HCT116 (cell line): ENCODE results near the gene DMD. TPM values are rescaled to one million over a fixed set of nuclear protein-coding genes. Genes with fewer than 3 reads are reported as not detected.

Experiments used
- ATAC-seq: fragments of 200-7000 bp; cut with Tn5 transposase; 2 replicates; pipeline ENCODE4 v1.9.1; 2020; ENCODE audit warnings: mild to moderate bottlenecking, moderate library complexity
- BruUV-seq: library from RNA; stranded (reverse); fragments of 400-500 nt; replicated peaks from 2 replicates; lab custom pipeline; 2021; lab: Mats Ljungman, UMichigan
- CTCF ChIA-PET: fragments of 300-600 bp; sonication (Branson Sonifier 250); formaldehyde crosslinking; loops from one replicate; lab custom pipeline; 2021; ENCODE audit warnings: antibody characterized with exemption; lab: Charles Lee
- POLR2A ChIA-PET: fragments of 300-600, 350-600 bp; sonication (Branson Sonifier 250); formaldehyde crosslinking; loops from one replicate; lab custom pipeline; 2021; ENCODE audit warnings: antibody characterized with exemption; lab: Charles Lee
- RAD21 ChIA-PET, 2 experiments: fragments of 300-600 bp; sonication (Branson Sonifier 250); formaldehyde crosslinking; loops; one replicate each; lab custom pipeline; 2023; ENCODE audit warnings: low total read pairs in 2 of 2; ENCODE audit not compliant: uncharacterized antibody in 2 of 2, unreplicated experiment in 2 of 2, low non-redundant PET in 1 of 2; lab: Charles Lee
- DNase-seq: peaks from one replicate; pipeline ENCODE4 v3.0.0-alpha.2; 2010; ENCODE audit warnings: low read depth, low spot score
- H2AFZ ChIP-seq: fragments of 200-600 bp; shearing (Covaris generic), sonication (generic); 2 replicates; pipeline ENCODE4 v1.6.1; 2017; ENCODE audit warnings: low read depth, mixed run types, mixed read lengths, antibody characterized with exemption, low read length; ENCODE audit not compliant: poor library complexity, severe bottlenecking
- H3K27ac ChIP-seq: 2 replicates; pipeline ENCODE4 v1.5.1; 2012; ENCODE audit warnings: low read depth, low read length
- H3K27me3 ChIP-seq: fragments of 200-600 bp; sonication (generic); 2 replicates; pipeline ENCODE4 v1.6.1; 2016; ENCODE audit warnings: mixed run types, low read length, mixed read lengths; ENCODE audit not compliant: insufficient read depth
- H3K36me3 ChIP-seq, 2 experiments: fragments of 200-500 bp in 1 of 2; fragments of 200-600 bp in 1 of 2; sonication (Bioruptor generic) in 1 of 2; sonication (generic) in 1 of 2; 2 replicates each; pipeline versions ENCODE4 v1.5.1 to v1.6.1; 2014 to 2016; ENCODE audit warnings: low read length in 2 of 2, inconsistent platforms in 1 of 2, mixed read lengths in 1 of 2, mixed run types in 1 of 2; ENCODE audit not compliant: insufficient read depth in 2 of 2, control insufficient read depth in 1 of 2
- H3K4me1 ChIP-seq, 2 experiments: fragments of 200-600 bp in 1 of 2; sonication (generic) in 1 of 2; 2 replicates each; pipeline versions ENCODE4 v1.5.1 to v1.6.1; 2012 to 2017; ENCODE audit warnings: low read length in 2 of 2, inconsistent platforms in 1 of 2, mild to moderate bottlenecking in 1 of 2, mixed read lengths in 1 of 2, mixed run types in 1 of 2, moderate library complexity in 1 of 2; ENCODE audit not compliant: insufficient read depth in 2 of 2, control insufficient read depth in 1 of 2
- H3K4me2 ChIP-seq: fragments of 200-600 bp; sonication (generic); 2 replicates; pipeline ENCODE4 v1.6.1; 2017; ENCODE audit warnings: mixed run types, low read length, mixed read lengths
- H3K4me3 ChIP-seq, 2 experiments: fragments of 200-600 bp in 1 of 2; sonication (generic) in 1 of 2; replicated peaks in 1 of 2; 2 replicates each; pipeline ENCODE4 v1.5.1; 2011 to 2016; ENCODE audit warnings: low read length in 2 of 2, control low read depth in 1 of 2, low read depth in 1 of 2, mild to moderate bottlenecking in 1 of 2, mixed read lengths in 1 of 2, mixed run types in 1 of 2
- H3K79me2 ChIP-seq: fragments of 200-600 bp; sonication (generic); 2 replicates; pipeline ENCODE4 v1.6.1; 2017; ENCODE audit warnings: mild to moderate bottlenecking, mixed run types, low read length, moderate library complexity, mixed read lengths; ENCODE audit not compliant: insufficient read depth
- H3K9ac ChIP-seq: fragments of 200-600 bp; sonication (generic); 2 replicates; pipeline ENCODE4 v1.6.1; 2016; ENCODE audit warnings: low read length, mixed read lengths
- H3K9me2 ChIP-seq: fragments of 200-600 bp; sonication (generic), shearing (Covaris generic); 2 replicates; pipeline ENCODE4 v1.6.1; 2017; ENCODE audit warnings: mixed run types, mild to moderate bottlenecking, moderate library complexity; ENCODE audit not compliant: insufficient read depth
- H3K9me3 ChIP-seq, 2 experiments: fragments of 200-500 bp in 1 of 2; fragments of 200-600 bp in 1 of 2; sonication (Bioruptor generic) in 1 of 2; sonication (generic) in 1 of 2; 2 replicates each; pipeline ENCODE4 v1.6.1; 2014 to 2017; ENCODE audit warnings: low read length in 2 of 2, mixed read lengths in 2 of 2, inconsistent platforms in 1 of 2, low read depth in 1 of 2, mild to moderate bottlenecking in 1 of 2, mixed run types in 1 of 2, moderate library complexity in 1 of 2; ENCODE audit not compliant: control insufficient read depth in 1 of 2, insufficient read depth in 1 of 2
- H4K20me1 ChIP-seq: fragments of 200-600 bp; sonication (generic), shearing (Covaris generic); 2 replicates; pipeline ENCODE4 v1.6.1; 2017; ENCODE audit warnings: mixed run types, mild to moderate bottlenecking, moderate library complexity; ENCODE audit not compliant: insufficient read depth
- CBX3 ChIP-seq: IDR thresholded peaks from 2 replicates; pipeline ENCODE4 v1.6.1; 2012; ENCODE audit warnings: low read depth
- CEBPB ChIP-seq: IDR thresholded peaks from 2 replicates; pipeline ENCODE4 v1.6.1; 2012; ENCODE audit warnings: low read depth
- ELF1 ChIP-seq: IDR thresholded peaks from 2 replicates; pipeline ENCODE4 v1.6.1; 2012; ENCODE audit warnings: low read depth, borderline replicate concordance
- EZH2 ChIP-seq: fragments of 200-600 bp; sonication (generic); IDR thresholded peaks from 2 replicates; pipeline ENCODE4 v1.6.1; 2017; ENCODE audit warnings: antibody characterized with exemption, mixed run types
- EZH2phosphoT487 ChIP-seq: fragments of 200-600 bp; IDR thresholded peaks from 2 replicates; pipeline ENCODE4 v1.6.1; 2018; ENCODE audit warnings: antibody characterized with exemption, borderline replicate concordance
- JUND ChIP-seq: IDR thresholded peaks from 2 replicates; pipeline ENCODE4 v1.6.1; 2012
- POLR2A ChIP-seq: IDR thresholded peaks from 2 replicates; pipeline ENCODE4 v1.7.0; 2011; ENCODE audit warnings: borderline replicate concordance; ENCODE audit not compliant: insufficient read depth, insufficient read length; ENCODE audit errors: extremely low read depth
- POLR2AphosphoS5 ChIP-seq: IDR thresholded peaks from 2 replicates; pipeline ENCODE4 v1.6.1; 2011; ENCODE audit warnings: mild to moderate bottlenecking, low read depth, low read length, moderate library complexity
- RAD21 ChIP-seq: IDR thresholded peaks from 2 replicates; pipeline ENCODE4 v1.6.1; 2012; ENCODE audit warnings: low read depth, mild to moderate bottlenecking
- SIN3A ChIP-seq: IDR thresholded peaks from 2 replicates; pipeline ENCODE4 v1.6.1; 2012; ENCODE audit warnings: low read depth
- SP1 ChIP-seq: IDR thresholded peaks from 2 replicates; pipeline ENCODE4 v1.6.1; 2012; ENCODE audit warnings: low read depth
- SRF ChIP-seq: IDR thresholded peaks from 2 replicates; pipeline ENCODE4 v1.6.1; 2012; ENCODE audit warnings: low read depth
- TCF7L2 ChIP-seq: IDR thresholded peaks from 2 replicates; pipeline ENCODE4 v1.7.0; 2011; ENCODE audit warnings: borderline replicate concordance, inconsistent platforms; ENCODE audit not compliant: insufficient read depth, insufficient read length; ENCODE audit errors: extremely low read depth
- YY1 ChIP-seq: IDR thresholded peaks from 2 replicates; pipeline ENCODE4 v1.6.1; 2011; ENCODE audit warnings: low read length, low read depth, moderate library complexity, mild to moderate bottlenecking; ENCODE audit not compliant: insufficient replicate concordance; ENCODE audit errors: extremely low read depth
- ZFX ChIP-seq: fragments of 450-650 bp; IDR thresholded peaks from 2 replicates; pipeline ENCODE4 v1.6.1; 2017
- intact Hi-C: fragments of 100-400 bp; cut with micrococcal nuclease; formaldehyde crosslinking; loops from 2 replicates; pipeline ENCODE4 v1.10.0; 2022
- total RNA-seq: library from RNA; stranded (reverse); gene quantifications from one replicate; pipeline ENCODE4 v1.2.1, GENCODE V29; 2021; ENCODE audit not compliant: unreplicated experiment
- TF ChIP-seq, protein P1 (sequence below): IDR thresholded peaks from 2 replicates; pipeline ENCODE4 v1.6.1; 2011; ENCODE audit warnings: mild to moderate bottlenecking, low read length, moderate library complexity; ENCODE audit not compliant: insufficient replicate concordance; ENCODE audit errors: extremely low read depth
- TF ChIP-seq, protein P2 (sequence below): IDR thresholded peaks from 2 replicates; pipeline ENCODE4 v1.6.1; 2012; ENCODE audit warnings: low read depth
- TF ChIP-seq, protein P3 (sequence below): IDR thresholded peaks from 2 replicates; pipeline ENCODE4 v1.6.1; 2012
- TF ChIP-seq, protein P4 (sequence below), 3 experiments: fragments of 200-600 bp in 1 of 3; sonication (generic) in 1 of 3; IDR thresholded peaks in 2 of 3; conservative IDR thresholded peaks in 1 of 3; 2 replicates each; pipeline ENCODE4 v1.5.1; 2012 to 2017; ENCODE audit warnings: low read depth in 2 of 3, low read length in 2 of 3, antibody characterized with exemption in 1 of 3, borderline replicate concordance in 1 of 3, control low read depth in 1 of 3, mild to moderate bottlenecking in 1 of 3, mixed read lengths in 1 of 3, mixed run types in 1 of 3, moderate library complexity in 1 of 3; ENCODE audit not compliant: insufficient read depth in 1 of 3

The DMD gene
- total RNA-seq, 1 experiment from 2014 or later = 0.05 TPM

DNA sequence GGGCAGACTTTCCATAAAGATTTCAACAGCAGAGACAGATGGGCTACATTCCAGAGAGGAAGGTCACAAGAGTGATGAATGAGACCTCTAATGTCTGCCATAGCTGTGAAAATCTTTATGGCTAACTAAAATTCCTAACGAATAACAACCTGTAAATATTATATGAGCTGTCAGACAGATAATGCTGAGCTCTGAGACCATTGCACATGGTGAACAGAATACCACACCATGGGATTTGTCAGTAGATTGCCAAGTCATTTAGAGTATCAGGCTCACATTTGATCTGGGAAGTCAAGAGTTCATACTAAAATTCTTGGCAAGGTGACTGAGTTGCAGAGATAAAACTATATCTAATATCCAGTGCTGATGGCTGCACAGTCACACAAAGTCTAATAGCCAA, 1880.3 kb downstream of the DMD start:
- Histone ChIP-seq H4K20me1 (no peaks in the 10 kb centered on the region), H3K36me3 (no peaks in the 10 kb centered on the region), H2AFZ (no peak overlapping the region), H3K4me1 (no peaks in the 10 kb centered on the region), H3K27ac (no peak overlapping the region), H3K27me3 (no peaks in the 10 kb centered on the region), H3K9ac (no peak overlapping the region), H3K9me2 (no peaks in the 10 kb centered on the region), H3K4me2 (no peak overlapping the region), H3K4me3 (no peak overlapping the region), H3K9me3 (no peaks in the 10 kb centered on the region), H3K79me2 (no peaks in the 10 kb centered on the region)
- TF ChIP-seq, protein P1, sequence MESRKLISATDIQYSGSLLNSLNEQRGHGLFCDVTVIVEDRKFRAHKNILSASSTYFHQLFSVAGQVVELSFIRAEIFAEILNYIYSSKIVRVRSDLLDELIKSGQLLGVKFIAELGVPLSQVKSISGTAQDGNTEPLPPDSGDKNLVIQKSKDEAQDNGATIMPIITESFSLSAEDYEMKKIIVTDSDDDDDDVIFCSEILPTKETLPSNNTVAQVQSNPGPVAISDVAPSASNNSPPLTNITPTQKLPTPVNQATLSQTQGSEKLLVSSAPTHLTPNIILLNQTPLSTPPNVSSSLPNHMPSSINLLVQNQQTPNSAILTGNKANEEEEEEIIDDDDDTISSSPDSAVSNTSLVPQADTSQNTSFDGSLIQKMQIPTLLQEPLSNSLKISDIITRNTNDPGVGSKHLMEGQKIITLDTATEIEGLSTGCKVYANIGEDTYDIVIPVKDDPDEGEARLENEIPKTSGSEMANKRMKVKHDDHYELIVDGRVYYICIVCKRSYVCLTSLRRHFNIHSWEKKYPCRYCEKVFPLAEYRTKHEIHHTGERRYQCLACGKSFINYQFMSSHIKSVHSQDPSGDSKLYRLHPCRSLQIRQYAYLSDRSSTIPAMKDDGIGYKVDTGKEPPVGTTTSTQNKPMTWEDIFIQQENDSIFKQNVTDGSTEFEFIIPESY = no peak
- TF ChIP-seq ZFX (no peak), SP1 (no peak), EZH2phosphoT487 (no peak), RAD21 (no peak), YY1 (no peak), EZH2 (no peak), JUND (no peak), CEBPB (no peak), CBX3 (no peak), TCF7L2 (no peak), SRF (no peak), ELF1 (no peak), POLR2AphosphoS5 (no peak), SIN3A (no peak), POLR2A (no peak)
- TF ChIP-seq, protein P2, sequence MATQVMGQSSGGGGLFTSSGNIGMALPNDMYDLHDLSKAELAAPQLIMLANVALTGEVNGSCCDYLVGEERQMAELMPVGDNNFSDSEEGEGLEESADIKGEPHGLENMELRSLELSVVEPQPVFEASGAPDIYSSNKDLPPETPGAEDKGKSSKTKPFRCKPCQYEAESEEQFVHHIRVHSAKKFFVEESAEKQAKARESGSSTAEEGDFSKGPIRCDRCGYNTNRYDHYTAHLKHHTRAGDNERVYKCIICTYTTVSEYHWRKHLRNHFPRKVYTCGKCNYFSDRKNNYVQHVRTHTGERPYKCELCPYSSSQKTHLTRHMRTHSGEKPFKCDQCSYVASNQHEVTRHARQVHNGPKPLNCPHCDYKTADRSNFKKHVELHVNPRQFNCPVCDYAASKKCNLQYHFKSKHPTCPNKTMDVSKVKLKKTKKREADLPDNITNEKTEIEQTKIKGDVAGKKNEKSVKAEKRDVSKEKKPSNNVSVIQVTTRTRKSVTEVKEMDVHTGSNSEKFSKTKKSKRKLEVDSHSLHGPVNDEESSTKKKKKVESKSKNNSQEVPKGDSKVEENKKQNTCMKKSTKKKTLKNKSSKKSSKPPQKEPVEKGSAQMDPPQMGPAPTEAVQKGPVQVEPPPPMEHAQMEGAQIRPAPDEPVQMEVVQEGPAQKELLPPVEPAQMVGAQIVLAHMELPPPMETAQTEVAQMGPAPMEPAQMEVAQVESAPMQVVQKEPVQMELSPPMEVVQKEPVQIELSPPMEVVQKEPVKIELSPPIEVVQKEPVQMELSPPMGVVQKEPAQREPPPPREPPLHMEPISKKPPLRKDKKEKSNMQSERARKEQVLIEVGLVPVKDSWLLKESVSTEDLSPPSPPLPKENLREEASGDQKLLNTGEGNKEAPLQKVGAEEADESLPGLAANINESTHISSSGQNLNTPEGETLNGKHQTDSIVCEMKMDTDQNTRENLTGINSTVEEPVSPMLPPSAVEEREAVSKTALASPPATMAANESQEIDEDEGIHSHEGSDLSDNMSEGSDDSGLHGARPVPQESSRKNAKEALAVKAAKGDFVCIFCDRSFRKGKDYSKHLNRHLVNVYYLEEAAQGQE = no peak
- TF ChIP-seq, protein P3, sequence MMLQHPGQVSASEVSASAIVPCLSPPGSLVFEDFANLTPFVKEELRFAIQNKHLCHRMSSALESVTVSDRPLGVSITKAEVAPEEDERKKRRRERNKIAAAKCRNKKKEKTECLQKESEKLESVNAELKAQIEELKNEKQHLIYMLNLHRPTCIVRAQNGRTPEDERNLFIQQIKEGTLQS = no peak
- TF ChIP-seq, protein P4, sequence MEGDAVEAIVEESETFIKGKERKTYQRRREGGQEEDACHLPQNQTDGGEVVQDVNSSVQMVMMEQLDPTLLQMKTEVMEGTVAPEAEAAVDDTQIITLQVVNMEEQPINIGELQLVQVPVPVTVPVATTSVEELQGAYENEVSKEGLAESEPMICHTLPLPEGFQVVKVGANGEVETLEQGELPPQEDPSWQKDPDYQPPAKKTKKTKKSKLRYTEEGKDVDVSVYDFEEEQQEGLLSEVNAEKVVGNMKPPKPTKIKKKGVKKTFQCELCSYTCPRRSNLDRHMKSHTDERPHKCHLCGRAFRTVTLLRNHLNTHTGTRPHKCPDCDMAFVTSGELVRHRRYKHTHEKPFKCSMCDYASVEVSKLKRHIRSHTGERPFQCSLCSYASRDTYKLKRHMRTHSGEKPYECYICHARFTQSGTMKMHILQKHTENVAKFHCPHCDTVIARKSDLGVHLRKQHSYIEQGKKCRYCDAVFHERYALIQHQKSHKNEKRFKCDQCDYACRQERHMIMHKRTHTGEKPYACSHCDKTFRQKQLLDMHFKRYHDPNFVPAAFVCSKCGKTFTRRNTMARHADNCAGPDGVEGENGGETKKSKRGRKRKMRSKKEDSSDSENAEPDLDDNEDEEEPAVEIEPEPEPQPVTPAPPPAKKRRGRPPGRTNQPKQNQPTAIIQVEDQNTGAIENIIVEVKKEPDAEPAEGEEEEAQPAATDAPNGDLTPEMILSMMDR (IDR thresholded peaks at IDR 0.05 in 2 of 3, conservative IDR thresholded peaks at IDR 0.05 in 1 of 3; ENCODE audit: borderline replicate concordance in 1 of 3, insufficient read depth in 1 of 3, low read depth in 2 of 3, low read length in 2 of 3) = no peak
- ChIA-PET RAD21 (no interaction called here), CTCF (no interaction called here), POLR2A (no interaction called here)
- ATAC-seq (no peak), DNase-seq (no peak)
- intact Hi-C loops = no loop called here
- BruUV-seq = no TSS peak
